SK-N-SH (cell line): ENCODE results near the gene PSMD1.

Experiments used
- CHD2 ChIP-seq: fragments of 150-350 bp; IDR thresholded peaks from 2 replicates; pipeline ENCODE4 v1.6.1; 2018; ENCODE audit warnings: low read length; ENCODE audit not compliant: partially characterized antibody
- EZH2phosphoT487 ChIP-seq: fragments of 200-600 bp; sonication (generic); IDR thresholded peaks from 2 replicates; pipeline ENCODE4 v1.6.1; 2017; ENCODE audit warnings: low read depth, mixed run types, mild to moderate bottlenecking, antibody characterized with exemption, moderate library complexity, borderline replicate concordance
- NRF1 ChIP-seq: IDR thresholded peaks from 2 replicates; pipeline ENCODE4 v1.6.1; 2012; ENCODE audit warnings: low read depth, mild to moderate bottlenecking, low read length
- RCOR1 ChIP-seq: fragments of 150-350 bp; IDR thresholded peaks from 2 replicates; pipeline ENCODE4 v1.6.1; 2017; ENCODE audit warnings: antibody characterized with exemption, low read length
- RFX5 ChIP-seq: IDR thresholded peaks from 2 replicates; pipeline ENCODE4 v1.6.1; 2012; ENCODE audit warnings: mild to moderate bottlenecking, improper control_type of control experiment, low read length
- YY1 ChIP-seq: IDR thresholded peaks from 2 replicates; pipeline ENCODE4 v1.4.0; 2012; ENCODE audit warnings: low read depth, mild to moderate bottlenecking
- TF ChIP-seq, protein P1 (sequence below): fragments of 200-600 bp; sonication (generic); IDR thresholded peaks from 2 replicates; pipeline ENCODE4 v1.6.1; 2017; ENCODE audit warnings: antibody characterized with exemption, mild to moderate bottlenecking, moderate library complexity
- TF ChIP-seq, protein P2 (sequence below): fragments of 150-350 bp; IDR thresholded peaks from 2 replicates; pipeline ENCODE4 v1.6.1; 2017; ENCODE audit warnings: antibody characterized with exemption, low read length, low read depth, borderline replicate concordance
- TF ChIP-seq, protein P3 (sequence below): IDR thresholded peaks from 2 replicates; pipeline ENCODE4 v1.4.0; 2012; ENCODE audit warnings: low read depth

DNA sequence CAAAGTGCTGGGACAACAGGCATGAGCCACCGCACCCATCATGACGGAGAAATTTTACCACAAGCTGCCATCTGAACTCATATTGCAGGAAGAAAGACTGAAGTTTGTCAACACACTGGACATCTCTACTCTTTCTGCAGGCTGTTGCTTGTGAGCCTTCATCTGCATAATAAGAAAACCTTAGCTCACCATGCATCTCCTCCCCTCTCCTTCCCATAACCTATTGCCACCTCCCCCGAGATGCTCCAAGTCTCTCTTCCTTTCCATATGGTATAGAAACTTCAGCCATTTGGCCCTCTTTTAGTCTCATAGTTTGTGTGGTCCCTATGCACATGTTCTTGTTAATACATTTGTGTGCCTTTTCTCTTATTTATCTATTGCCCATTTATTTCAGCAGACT, 38.5 kb upstream of the PSMD1 start:
- TF ChIP-seq, protein P1, sequence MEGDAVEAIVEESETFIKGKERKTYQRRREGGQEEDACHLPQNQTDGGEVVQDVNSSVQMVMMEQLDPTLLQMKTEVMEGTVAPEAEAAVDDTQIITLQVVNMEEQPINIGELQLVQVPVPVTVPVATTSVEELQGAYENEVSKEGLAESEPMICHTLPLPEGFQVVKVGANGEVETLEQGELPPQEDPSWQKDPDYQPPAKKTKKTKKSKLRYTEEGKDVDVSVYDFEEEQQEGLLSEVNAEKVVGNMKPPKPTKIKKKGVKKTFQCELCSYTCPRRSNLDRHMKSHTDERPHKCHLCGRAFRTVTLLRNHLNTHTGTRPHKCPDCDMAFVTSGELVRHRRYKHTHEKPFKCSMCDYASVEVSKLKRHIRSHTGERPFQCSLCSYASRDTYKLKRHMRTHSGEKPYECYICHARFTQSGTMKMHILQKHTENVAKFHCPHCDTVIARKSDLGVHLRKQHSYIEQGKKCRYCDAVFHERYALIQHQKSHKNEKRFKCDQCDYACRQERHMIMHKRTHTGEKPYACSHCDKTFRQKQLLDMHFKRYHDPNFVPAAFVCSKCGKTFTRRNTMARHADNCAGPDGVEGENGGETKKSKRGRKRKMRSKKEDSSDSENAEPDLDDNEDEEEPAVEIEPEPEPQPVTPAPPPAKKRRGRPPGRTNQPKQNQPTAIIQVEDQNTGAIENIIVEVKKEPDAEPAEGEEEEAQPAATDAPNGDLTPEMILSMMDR = no peak
- no peak for TF ChIP-seq EZH2phosphoT487
- TF ChIP-seq, protein P2, sequence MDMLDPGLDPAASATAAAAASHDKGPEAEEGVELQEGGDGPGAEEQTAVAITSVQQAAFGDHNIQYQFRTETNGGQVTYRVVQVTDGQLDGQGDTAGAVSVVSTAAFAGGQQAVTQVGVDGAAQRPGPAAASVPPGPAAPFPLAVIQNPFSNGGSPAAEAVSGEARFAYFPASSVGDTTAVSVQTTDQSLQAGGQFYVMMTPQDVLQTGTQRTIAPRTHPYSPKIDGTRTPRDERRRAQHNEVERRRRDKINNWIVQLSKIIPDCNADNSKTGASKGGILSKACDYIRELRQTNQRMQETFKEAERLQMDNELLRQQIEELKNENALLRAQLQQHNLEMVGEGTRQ = no peak
- TF ChIP-seq RFX5 = no peak
- TF ChIP-seq CHD2 = no peak
- TF ChIP-seq, protein P3, sequence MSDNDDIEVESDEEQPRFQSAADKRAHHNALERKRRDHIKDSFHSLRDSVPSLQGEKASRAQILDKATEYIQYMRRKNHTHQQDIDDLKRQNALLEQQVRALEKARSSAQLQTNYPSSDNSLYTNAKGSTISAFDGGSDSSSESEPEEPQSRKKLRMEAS = no peak
- TF ChIP-seq NRF1 = no peak
- TF ChIP-seq RCOR1 = no peak
- no peak for TF ChIP-seq YY1
